ENCODE results near the gene SLC25A18. TPM values are rescaled to one million over a fixed set of nuclear protein-coding genes. Genes with fewer than 3 reads are reported as not detected.

SLC25A18 gene
- total and polyA plus RNA-seq, 4 donors = 18.8 to 84.7 (median 69.8) TPM

GRCh38 chr22:17629173-17629489, 65.8 kb downstream of the SLC25A18 start:
- Histone ChIP-seq H3K4me1 (ENCODE audit: control insufficient read depth in 4 of 4, insufficient read depth in 4 of 4, low read length in 3 of 4) (peaks cover 5 to 14% (median 8%) of the 10 kb centered on the region in 4 donors), H3K9me3 (ENCODE audit: control insufficient read depth in 4 of 4, low read length in 3 of 4) (no peaks in the 10 kb centered on the region)
- WGBS = 0% methylated on average over 1 of the region's 1 CpG

GRCh38 chr22:17629641-17630040, 66.3 kb downstream of the SLC25A18 start:
- Histone ChIP-seq H3K4me1 (ENCODE audit: control insufficient read depth in 4 of 4, insufficient read depth in 4 of 4, low read length in 3 of 4) (peaks cover 5 to 14% (median 8%) of the 10 kb centered on the region in 4 donors), H3K36me3 (ENCODE audit: control insufficient read depth in 4 of 4, insufficient read depth in 3 of 4, low read depth in 1 of 4, low read length in 3 of 4) (peaks cover 0 to 3% (median 0%) of the 10 kb centered on the region in 4 donors), H3K4me3 (ENCODE audit: low read depth in 1 of 3, low read length in 3 of 3) (no peak overlapping the region), H3K27me3 (ENCODE audit: control insufficient read depth in 4 of 4, insufficient read depth in 4 of 4, low read length in 3 of 4) (no peaks in the 10 kb centered on the region), H3K9me3 (ENCODE audit: control insufficient read depth in 4 of 4, low read length in 3 of 4) (no peaks in the 10 kb centered on the region), H3K9ac (ENCODE audit: low read depth in 1 of 2, low read length in 2 of 2) (no peak overlapping the region), H3K27ac (ENCODE audit: low read depth in 1 of 2, low read length in 2 of 2) (no peak overlapping the region)
- TF ChIP-seq RXRA (IDR thresholded peaks at IDR 0.05) = no peak
- no peak for TF ChIP-seq EGR1 (IDR thresholded peaks at IDR 0.05; ENCODE audit: low read depth in 2 of 2)
- TF ChIP-seq TAF1 (conservative IDR thresholded peaks at IDR 0.05) = no peak
- no peak for TF ChIP-seq GABPA (IDR thresholded peaks at IDR 0.05 in 1 of 2, conservative IDR thresholded peaks at IDR 0.05 in 1 of 2)
- no peak for TF ChIP-seq HNF4A (conservative IDR thresholded peaks at IDR 0.05)
- no peak for TF ChIP-seq MAX (IDR thresholded peaks at IDR 0.05)
- TF ChIP-seq NR2F2 (IDR thresholded peaks at IDR 0.05) = no peak
- no peak for TF ChIP-seq RAD21 (IDR thresholded peaks at IDR 0.05)
- TF ChIP-seq SP1 (IDR thresholded peaks at IDR 0.05) = no peak
- no peak for TF ChIP-seq HNF4G (IDR thresholded peaks at IDR 0.05)
- TF ChIP-seq FOXA2 (IDR thresholded peaks at IDR 0.05) = no peak
- TF ChIP-seq ATF3 (IDR thresholded peaks at IDR 0.05) = no peak
- TF ChIP-seq CTCF (IDR thresholded peaks at IDR 0.05; ENCODE audit: low read depth, low read length, missing input control) = no peak
- WGBS = 83% methylated on average over 7 of the region's 7 CpGs
- DNase-seq (ENCODE audit: low spot score) = no peak

More at GRCh38 chr22:17629173-17629489, 65.8 kb downstream of the SLC25A18 start:
- peak overlapping the region; percentile 90 to 100 (median 98) for H3K4me3 ChIP-seq (ENCODE audit: low read depth in 1 of 3, low read length in 3 of 3)
- no peak for DNase-seq (ENCODE audit: low spot score)
- no peaks in the 10 kb centered on the region for H3K27me3 ChIP-seq (ENCODE audit: control insufficient read depth in 4 of 4, insufficient read depth in 4 of 4, low read length in 3 of 4)
- H3K9ac ChIP-seq (ENCODE audit: low read depth in 1 of 2, low read length in 2 of 2) = peak overlapping the region; percentile 89 to 95
- peaks cover 0 to 7% (median 0%) of the 10 kb centered on the region in 4 donors for H3K36me3 ChIP-seq (ENCODE audit: control insufficient read depth in 4 of 4, insufficient read depth in 3 of 4, low read depth in 1 of 4, low read length in 3 of 4)
- H3K27ac ChIP-seq (ENCODE audit: low read depth in 1 of 2, low read length in 2 of 2) = peak overlapping the region; percentile 78 to 86
- TF ChIP-seq GABPA (IDR thresholded peaks at IDR 0.05 in 1 of 2, conservative IDR thresholded peaks at IDR 0.05 in 1 of 2) = no peak

- peaks cover 0 to 2% (median 0%) of the 10 kb centered on the region in 4 donors for H3K36me3 ChIP-seq (ENCODE audit: control insufficient read depth in 4 of 4, insufficient read depth in 3 of 4, low read depth in 1 of 4, low read length in 3 of 4)
- WGBS = 92% methylated on average over 9 of the region's 9 CpGs
- no peak overlapping the region for H3K9ac ChIP-seq (ENCODE audit: low read depth in 1 of 2, low read length in 2 of 2)
- TF ChIP-seq HNF4G (IDR thresholded peaks at IDR 0.05) (no peak), SP1 (IDR thresholded peaks at IDR 0.05) (no peak), ATF3 (IDR thresholded peaks at IDR 0.05) (no peak), ZBTB33 (IDR thresholded peaks at IDR 0.05) (no peak), HNF4A (conservative IDR thresholded peaks at IDR 0.05) (no peak), EGR1 (IDR thresholded peaks at IDR 0.05; ENCODE audit: low read depth in 2 of 2) (no peak), FOXA2 (IDR thresholded peaks at IDR 0.05) (no peak), JUND (IDR thresholded peaks at IDR 0.05) (no peak), RXRA (IDR thresholded peaks at IDR 0.05) (no peak), REST (IDR thresholded peaks at IDR 0.05) (no peak), RAD21 (IDR thresholded peaks at IDR 0.05) (no peak), CTCF (IDR thresholded peaks at IDR 0.05; ENCODE audit: low read depth, low read length, missing input control) (no peak)
- no peak overlapping the region for H3K4me3 ChIP-seq (ENCODE audit: low read depth in 1 of 3, low read length in 3 of 3)
- H3K9me3 ChIP-seq (ENCODE audit: control insufficient read depth in 4 of 4, low read length in 3 of 4) = no peaks in the 10 kb centered on the region
- H3K27me3 ChIP-seq (ENCODE audit: control insufficient read depth in 4 of 4, insufficient read depth in 4 of 4, low read length in 3 of 4) = no peaks in the 10 kb centered on the region
- no peak overlapping the region for H3K27ac ChIP-seq (ENCODE audit: low read depth in 1 of 2, low read length in 2 of 2)
- H3K4me1 ChIP-seq (ENCODE audit: control insufficient read depth in 4 of 4, insufficient read depth in 4 of 4, low read length in 3 of 4) = peaks cover 5 to 14% (median 8%) of the 10 kb centered on the region in 4 donors
- DNase-seq (ENCODE audit: low spot score) = no peak
Measured at GRCh38 chr22:17631076-17631565, 67.8 kb downstream of the SLC25A18 start.
